WTC11 (cell line): ENCODE results near the gene CTAGE8.
"Not testable (repeated sequence)": the region's sequence is repeated elsewhere in the genome, so short reads cannot be mapped to it uniquely, and the experiment has no call there.

Experiments
- CBFB ChIP-seq: sonication (generic); formaldehyde crosslinking; IDR thresholded peaks from 2 replicates; pipeline ENCODE4 v1.8.1; 2022; ENCODE audit warnings: mild to moderate bottlenecking, low read depth, missing genetic modification reagents
- ESRRA ChIP-seq: sonication (generic); formaldehyde crosslinking; IDR thresholded peaks from 2 replicates; pipeline ENCODE4 v1.8.1; 2022; ENCODE audit warnings: mild to moderate bottlenecking, missing genetic modification reagents, borderline replicate concordance
- FOXJ3 ChIP-seq: sonication (generic); formaldehyde crosslinking; IDR thresholded peaks from 2 replicates; pipeline ENCODE4 v1.9.0; 2021; ENCODE audit warnings: missing genetic modification reagents, mild to moderate bottlenecking, borderline replicate concordance
- FOXP1 ChIP-seq: sonication (generic); formaldehyde crosslinking; IDR thresholded peaks from 2 replicates; pipeline ENCODE4 v1.8.0; 2022; ENCODE audit warnings: missing genetic modification reagents, mild to moderate bottlenecking, moderate library complexity, borderline replicate concordance
- IRF2 ChIP-seq: sonication (generic); formaldehyde crosslinking; IDR thresholded peaks from 2 replicates; pipeline ENCODE4 v1.8.0; 2022; ENCODE audit warnings: low read depth, missing genetic modification reagents, borderline replicate concordance
- JUN ChIP-seq: sonication (generic); formaldehyde crosslinking; IDR thresholded peaks from 2 replicates; pipeline ENCODE4 v1.8.0; 2023; ENCODE audit warnings: mild to moderate bottlenecking, missing genetic modification reagents
- MYBL2 ChIP-seq: sonication (generic); formaldehyde crosslinking; IDR thresholded peaks from 2 replicates; pipeline ENCODE4 v1.8.1; 2023; ENCODE audit warnings: mild to moderate bottlenecking, moderate library complexity, missing genetic modification reagents
- NFE2L1 ChIP-seq: sonication (generic); formaldehyde crosslinking; IDR thresholded peaks from 2 replicates; pipeline ENCODE4 v1.8.1; 2023; ENCODE audit warnings: missing genetic modification reagents
- PRRX2 ChIP-seq: fragments of 250-450 bp; sonication (Bioruptor Pico); IDR thresholded peaks from 2 replicates; pipeline ENCODE4 v1.8.0; 2021; ENCODE audit warnings: mild to moderate bottlenecking
- RELA ChIP-seq: sonication (generic); formaldehyde crosslinking; IDR thresholded peaks from 2 replicates; pipeline ENCODE4 v1.8.1; 2022; ENCODE audit warnings: missing genetic modification reagents, mild to moderate bottlenecking, borderline replicate concordance
- ZBTB21 ChIP-seq: sonication (generic); formaldehyde crosslinking; IDR thresholded peaks from 2 replicates; pipeline ENCODE4 v1.8.1; 2023; ENCODE audit warnings: mild to moderate bottlenecking, missing genetic modification reagents, borderline replicate concordance
- TF ChIP-seq, protein P1 (sequence below): fragments of 200-600 bp; IDR thresholded peaks from 2 replicates; pipeline ENCODE4 v1.8.0; 2022; ENCODE audit warnings: antibody characterized with exemption
- TF ChIP-seq, protein P2 (sequence below): sonication (generic); formaldehyde crosslinking; IDR thresholded peaks from 2 replicates; pipeline ENCODE4 v1.8.0; 2022; ENCODE audit warnings: mild to moderate bottlenecking, missing genetic modification reagents
- TF ChIP-seq, protein P3 (sequence below): fragments of 250-450 bp; sonication (Bioruptor Pico); IDR thresholded peaks from 2 replicates; pipeline ENCODE4 v1.8.0; 2021; ENCODE audit warnings: mild to moderate bottlenecking

DNA sequence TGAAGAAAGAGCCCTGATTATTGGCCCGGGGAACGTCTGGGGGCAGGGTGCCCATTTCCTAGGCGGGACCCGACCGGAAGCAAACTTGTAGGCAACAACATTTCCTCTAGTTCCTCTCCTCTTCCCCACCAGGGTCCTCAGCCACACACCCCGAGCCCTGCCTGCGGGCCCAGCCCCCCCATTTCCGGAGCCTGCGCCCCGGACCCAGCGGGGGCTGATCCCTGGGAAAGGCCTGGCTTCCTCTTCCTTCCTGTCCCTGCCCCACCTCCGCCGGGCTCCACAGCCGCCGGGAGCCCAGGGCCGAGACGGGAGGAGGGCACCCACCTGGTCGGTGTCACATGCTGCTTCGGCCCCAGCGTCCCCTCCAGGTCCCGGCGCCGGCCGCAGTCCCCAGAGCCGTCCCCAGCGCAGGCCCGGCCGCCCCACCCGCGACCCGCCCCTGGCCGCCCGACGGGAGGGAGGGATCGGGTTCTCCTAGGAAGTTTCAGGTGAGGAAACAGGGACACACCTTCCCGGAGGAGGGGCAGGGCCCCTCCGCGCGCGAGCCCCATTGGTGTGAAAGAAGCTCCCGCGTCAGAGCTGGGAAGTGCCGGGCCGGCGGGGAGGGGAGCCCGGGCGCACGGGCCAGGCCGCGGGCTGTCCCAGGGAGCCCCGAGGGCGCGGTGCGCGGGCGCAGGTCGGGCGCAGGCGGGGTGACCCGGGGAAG is 24.9 kb upstream of the CTAGE8 start:
- TF ChIP-seq, protein P1, sequence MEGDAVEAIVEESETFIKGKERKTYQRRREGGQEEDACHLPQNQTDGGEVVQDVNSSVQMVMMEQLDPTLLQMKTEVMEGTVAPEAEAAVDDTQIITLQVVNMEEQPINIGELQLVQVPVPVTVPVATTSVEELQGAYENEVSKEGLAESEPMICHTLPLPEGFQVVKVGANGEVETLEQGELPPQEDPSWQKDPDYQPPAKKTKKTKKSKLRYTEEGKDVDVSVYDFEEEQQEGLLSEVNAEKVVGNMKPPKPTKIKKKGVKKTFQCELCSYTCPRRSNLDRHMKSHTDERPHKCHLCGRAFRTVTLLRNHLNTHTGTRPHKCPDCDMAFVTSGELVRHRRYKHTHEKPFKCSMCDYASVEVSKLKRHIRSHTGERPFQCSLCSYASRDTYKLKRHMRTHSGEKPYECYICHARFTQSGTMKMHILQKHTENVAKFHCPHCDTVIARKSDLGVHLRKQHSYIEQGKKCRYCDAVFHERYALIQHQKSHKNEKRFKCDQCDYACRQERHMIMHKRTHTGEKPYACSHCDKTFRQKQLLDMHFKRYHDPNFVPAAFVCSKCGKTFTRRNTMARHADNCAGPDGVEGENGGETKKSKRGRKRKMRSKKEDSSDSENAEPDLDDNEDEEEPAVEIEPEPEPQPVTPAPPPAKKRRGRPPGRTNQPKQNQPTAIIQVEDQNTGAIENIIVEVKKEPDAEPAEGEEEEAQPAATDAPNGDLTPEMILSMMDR, result not testable (repeated sequence)
- TF ChIP-seq, protein P2, sequence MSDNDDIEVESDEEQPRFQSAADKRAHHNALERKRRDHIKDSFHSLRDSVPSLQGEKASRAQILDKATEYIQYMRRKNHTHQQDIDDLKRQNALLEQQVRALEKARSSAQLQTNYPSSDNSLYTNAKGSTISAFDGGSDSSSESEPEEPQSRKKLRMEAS, result not testable (repeated sequence)
- TF ChIP-seq RELA (CRISPR knock-in tag); FOXP1 (CRISPR knock-in tag); ZBTB21 (CRISPR knock-in tag); IRF2 (CRISPR knock-in tag); CBFB (CRISPR knock-in tag); PRRX2 (CRISPR knock-in tag); FOXJ3 (CRISPR knock-in tag); NFE2L1; JUN (CRISPR knock-in tag); ESRRA; MYBL2: not testable (repeated sequence)
- TF ChIP-seq, protein P3, sequence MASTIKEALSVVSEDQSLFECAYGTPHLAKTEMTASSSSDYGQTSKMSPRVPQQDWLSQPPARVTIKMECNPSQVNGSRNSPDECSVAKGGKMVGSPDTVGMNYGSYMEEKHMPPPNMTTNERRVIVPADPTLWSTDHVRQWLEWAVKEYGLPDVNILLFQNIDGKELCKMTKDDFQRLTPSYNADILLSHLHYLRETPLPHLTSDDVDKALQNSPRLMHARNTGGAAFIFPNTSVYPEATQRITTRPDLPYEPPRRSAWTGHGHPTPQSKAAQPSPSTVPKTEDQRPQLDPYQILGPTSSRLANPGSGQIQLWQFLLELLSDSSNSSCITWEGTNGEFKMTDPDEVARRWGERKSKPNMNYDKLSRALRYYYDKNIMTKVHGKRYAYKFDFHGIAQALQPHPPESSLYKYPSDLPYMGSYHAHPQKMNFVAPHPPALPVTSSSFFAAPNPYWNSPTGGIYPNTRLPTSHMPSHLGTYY (CRISPR knock-in tag), result not testable (repeated sequence)
